MM.1S (cell line): Measurements from ENCODE around the gene ACADVL.
A peak's percentile ranks its signal among the peaks of the same experiment; 100 is the strongest.

Experiments
- DNase-seq: peaks from one replicate; pipeline ENCODE4 v3.0.0-alpha.2; 2015
- H2AFZ ChIP-seq: fragments of 300-600 bp; sonication (generic); 2 replicates; pipeline ENCODE4 v1.6.0; 2016; ENCODE audit warnings: antibody characterized with exemption, low read length
- H3F3A ChIP-seq: fragments of 300-600 bp; sonication (generic); 2 replicates; pipeline ENCODE4 v1.6.1; 2016; ENCODE audit warnings: mild to moderate bottlenecking, antibody characterized with exemption, low read length, moderate library complexity, mixed read lengths; ENCODE audit not compliant: insufficient read depth
- H3K27ac ChIP-seq: fragments of 300-600 bp; sonication (generic); 2 replicates; pipeline ENCODE4 v1.5.1; 2016; ENCODE audit warnings: mild to moderate bottlenecking, low read length
- H3K27me3 ChIP-seq: fragments of 300-600 bp; sonication (generic); replicated peaks from 2 replicates; pipeline ENCODE4 v1.6.0; 2016; ENCODE audit warnings: low read length; ENCODE audit not compliant: insufficient read depth
- H3K36me3 ChIP-seq: fragments of 300-600 bp; sonication (generic); replicated peaks from 2 replicates; pipeline ENCODE4 v1.6.1; 2016; ENCODE audit warnings: mild to moderate bottlenecking, low read length, mixed read lengths; ENCODE audit not compliant: insufficient read depth
- H3K4me1 ChIP-seq: fragments of 300-600 bp; sonication (generic); 2 replicates; pipeline ENCODE4 v1.6.1; 2016; ENCODE audit warnings: low read length, mixed read lengths
- H3K4me2 ChIP-seq: fragments of 300-600 bp; sonication (generic); 2 replicates; pipeline ENCODE4 v1.6.0; 2016; ENCODE audit warnings: low read depth, low read length
- H3K4me3 ChIP-seq: fragments of 300-600 bp; sonication (generic); 2 replicates; pipeline ENCODE4 v1.5.1; 2016; ENCODE audit warnings: low read length, mixed read lengths
- H3K79me2 ChIP-seq: fragments of 300-600 bp; sonication (generic); 2 replicates; pipeline ENCODE4 v1.6.1; 2016; ENCODE audit warnings: mixed run types, low read length, mixed read lengths
- H3K9ac ChIP-seq: fragments of 300-600 bp; sonication (generic); 2 replicates; pipeline ENCODE4 v1.6.1; 2016; ENCODE audit warnings: low read length, mixed read lengths
- H3K9me2 ChIP-seq: fragments of 300-600 bp; sonication (generic); replicated peaks from 2 replicates; pipeline ENCODE4 v1.6.1; 2016; ENCODE audit warnings: mild to moderate bottlenecking, low read length, mixed read lengths; ENCODE audit not compliant: insufficient read depth
- H3K9me3 ChIP-seq: fragments of 300-600 bp; sonication (generic); replicated peaks from 2 replicates; pipeline ENCODE4 v1.6.1; 2016; ENCODE audit warnings: mild to moderate bottlenecking, low read length, mixed read lengths; ENCODE audit not compliant: insufficient read depth
- H4K20me1 ChIP-seq: fragments of 300-600 bp; sonication (generic); 2 replicates; pipeline ENCODE4 v1.6.1; 2016; ENCODE audit warnings: mild to moderate bottlenecking, low read length, moderate library complexity, mixed read lengths; ENCODE audit not compliant: insufficient read depth
- CTCF ChIP-seq: fragments of 300-600 bp; sonication (generic); IDR thresholded peaks from 2 replicates; pipeline ENCODE4 v1.5.1; 2016; ENCODE audit warnings: antibody characterized with exemption, low read length, mixed read lengths
- EZH2 ChIP-seq: fragments of 300-600 bp; sonication (generic); optimal IDR thresholded peaks from 2 replicates; pipeline ENCODE3; 2017; ENCODE audit warnings: low read depth, mild to moderate bottlenecking, antibody characterized with exemption, low read length, mixed read lengths
- EZH2phosphoT487 ChIP-seq: fragments of 300-600 bp; sonication (generic); IDR thresholded peaks from 2 replicates; pipeline ENCODE4 v1.6.1; 2018; ENCODE audit warnings: antibody characterized with exemption, low read length

Gene ACADVL

GRCh38 chr17:7249214-7249613, 29.5 kb downstream of the ACADVL start:
- Histone ChIP-seq H3K9ac (no peak overlapping the region), H4K20me1 (no peaks in the 10 kb centered on the region), H3K36me3 (0 out of 2 replicates have a peak, but pooled peaks cover 3% of the 10 kb centered on the region), H3K4me3 (no peak overlapping the region), H2AFZ (no peak overlapping the region), H3K27me3 (no peaks in the 10 kb centered on the region), H3K4me2 (no peak overlapping the region), H3K9me2 (no peaks in the 10 kb centered on the region), H3K4me1 (peaks cover 18% of the 10 kb centered on the region), H3K9me3 (no peaks in the 10 kb centered on the region), H3K79me2 (peaks cover 68% of the 10 kb centered on the region), H3F3A (peaks cover 17% of the 10 kb centered on the region), H3K27ac (no peak overlapping the region)
- TF ChIP-seq CTCF (no peak), EZH2phosphoT487 (no peak), EZH2 (no peak)
- DNase-seq, result no peak

- Histone ChIP-seq H3K4me3 (peak overlapping the region; percentile 71), H3K36me3 (0 out of 2 replicates have a peak, but pooled peaks cover 6% of the 10 kb centered on the region), H2AFZ (no peak overlapping the region), H3K4me1 (peaks cover 18% of the 10 kb centered on the region), H3K79me2 (peaks cover 68% of the 10 kb centered on the region), H3K27me3 (no peaks in the 10 kb centered on the region), H3K9me3 (no peaks in the 10 kb centered on the region), H3F3A (peaks cover 10% of the 10 kb centered on the region), H3K9ac (peak overlapping the region; percentile 99; the same call in 1 of the 2 replicates), H3K9me2 (no peaks in the 10 kb centered on the region), H4K20me1 (no peaks in the 10 kb centered on the region), H3K27ac (no peak overlapping the region), H3K4me2 (peak overlapping the region; percentile 72)
- TF ChIP-seq EZH2phosphoT487 (no peak), EZH2 (no peak), CTCF (no peak)
- no peak for DNase-seq
These were observed 30.1 kb downstream of the ACADVL start for GRCh38 chr17:7249830-7250229.

GRCh38 chr17:7250695-7251627, 31.2 kb downstream of the ACADVL start:
- Histone ChIP-seq H3F3A (peaks cover 6% of the 10 kb centered on the region), H2AFZ (no peak overlapping the region), H3K79me2 (peaks cover 65% of the 10 kb centered on the region), H3K4me2 (peak overlapping the region; percentile 72), H3K4me1 (peaks cover 18% of the 10 kb centered on the region), H3K27me3 (no peaks in the 10 kb centered on the region), H3K9me2 (no peaks in the 10 kb centered on the region), H3K27ac (peak overlapping the region; percentile 99; the same call in 1 of the 2 replicates), H3K4me3 (peak overlapping the region; percentile 71), H3K9ac (peak overlapping the region; percentile 99), H3K36me3 (0 out of 2 replicates have a peak, but pooled peaks cover 6% of the 10 kb centered on the region), H3K9me3 (no peaks in the 10 kb centered on the region), H4K20me1 (no peaks in the 10 kb centered on the region)
- DNase-seq, result no peak
- TF ChIP-seq CTCF (no peak), EZH2 (no peak), EZH2phosphoT487 (no peak)
